ENCODE measurements around the gene PTOV1.

Gene PTOV1

DNA sequence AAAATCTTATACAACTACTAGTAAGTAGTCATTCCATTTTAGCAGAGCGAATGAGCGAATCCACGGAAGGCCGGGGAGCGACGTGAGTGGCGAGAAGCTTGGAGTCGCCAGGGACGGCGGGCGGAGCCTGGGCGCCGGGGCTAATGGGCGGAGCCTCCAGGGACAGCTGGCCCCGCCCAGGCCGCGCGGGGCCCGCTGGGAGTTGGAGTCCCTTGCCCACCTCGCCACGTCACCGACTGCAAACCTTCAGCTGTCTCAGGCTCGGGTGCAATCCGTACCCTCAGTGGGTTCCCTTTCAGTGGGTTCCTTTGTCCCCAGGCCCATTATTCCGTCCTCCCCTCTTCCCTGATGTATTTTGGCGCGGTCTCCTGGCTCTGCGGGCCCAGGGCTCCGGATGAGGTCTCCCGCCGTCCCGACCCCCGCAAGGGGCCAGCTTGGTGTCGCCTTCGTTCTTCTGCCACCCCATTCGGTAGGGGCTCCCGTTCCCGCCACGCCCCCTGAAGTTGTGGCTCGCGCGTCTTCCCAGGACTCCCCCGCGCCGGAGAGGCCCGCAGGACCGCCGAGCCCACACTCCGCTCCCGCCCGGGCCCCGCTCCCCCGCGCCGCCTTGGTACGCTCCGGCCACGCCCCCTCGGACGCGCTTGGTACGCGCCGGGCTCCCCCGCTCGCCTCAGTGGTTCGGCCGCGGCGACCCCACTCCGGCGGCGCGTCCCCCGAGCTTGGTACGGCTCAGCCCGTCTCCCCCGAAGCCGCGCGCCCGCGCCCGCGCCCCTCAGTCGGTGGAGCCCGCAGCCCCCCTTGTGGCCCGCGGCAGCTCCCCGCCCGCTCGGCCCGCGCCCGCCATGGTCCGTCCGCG is at the start of gene PTOV1:
PTOV1 (plus strand) TSS at position 673 of the 856 bp plus-strand sequence.
- peak; percentile 67 to 96 (median 91) for DNase-seq

DNA sequence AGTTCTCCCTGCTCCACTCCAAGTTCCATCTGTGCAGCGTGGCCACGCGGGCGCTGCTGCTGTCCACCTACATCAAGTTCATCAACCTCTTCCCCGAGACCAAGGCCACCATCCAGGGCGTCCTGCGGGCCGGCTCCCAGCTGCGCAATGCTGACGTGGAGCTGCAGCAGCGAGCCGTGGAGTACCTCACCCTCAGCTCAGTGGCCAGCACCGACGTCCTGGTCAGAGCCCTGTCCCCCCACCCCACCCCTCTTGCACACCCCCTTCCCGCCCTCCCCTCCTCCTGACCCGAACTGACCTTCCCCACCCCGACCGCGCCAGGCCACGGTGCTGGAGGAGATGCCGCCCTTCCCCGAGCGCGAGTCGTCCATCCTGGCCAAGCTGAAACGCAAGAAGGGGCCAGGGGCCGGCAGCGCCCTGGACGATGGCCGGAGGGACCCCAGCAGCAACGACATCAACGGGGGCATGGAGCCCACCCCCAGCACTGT is 49.5 kb upstream of the PTOV1 start:
- DNase-seq = no peak

DNA sequence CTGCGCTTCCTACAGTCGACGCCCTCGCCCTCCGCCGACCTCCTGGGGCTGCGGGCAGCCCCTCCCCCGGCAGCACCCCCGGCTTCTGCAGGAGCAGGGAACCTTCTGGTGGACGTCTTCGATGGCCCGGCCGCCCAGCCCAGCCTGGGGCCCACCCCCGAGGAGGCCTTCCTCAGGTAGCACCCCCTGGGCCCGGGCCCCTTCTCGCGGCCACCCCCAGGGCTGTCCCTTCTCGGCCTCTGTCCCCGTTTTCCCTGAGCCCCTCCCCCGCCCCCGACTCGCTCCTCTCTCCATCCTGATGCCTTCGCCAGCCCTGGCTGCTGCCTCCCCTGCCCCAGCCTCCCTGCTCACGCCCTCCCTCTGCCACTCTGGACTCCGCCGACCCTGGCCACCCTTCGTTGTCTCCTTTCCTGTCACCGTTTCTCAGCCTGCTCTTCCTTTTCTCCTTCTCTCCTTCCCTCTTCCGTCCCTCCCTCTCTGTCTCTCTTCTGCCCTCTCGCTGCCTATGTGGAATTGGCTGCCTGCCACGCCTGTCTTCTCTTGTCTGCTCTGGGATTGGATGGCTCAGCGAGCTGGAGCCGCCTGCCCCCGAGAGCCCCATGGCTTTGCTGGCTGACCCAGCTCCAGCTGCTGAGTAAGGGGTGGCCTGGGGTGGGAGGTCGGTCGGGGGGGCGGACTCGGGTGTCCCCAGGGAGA is 48.8 kb upstream of the PTOV1 start:
- DNase-seq = peak; percentile 49 to 96 (median 85)

DNA sequence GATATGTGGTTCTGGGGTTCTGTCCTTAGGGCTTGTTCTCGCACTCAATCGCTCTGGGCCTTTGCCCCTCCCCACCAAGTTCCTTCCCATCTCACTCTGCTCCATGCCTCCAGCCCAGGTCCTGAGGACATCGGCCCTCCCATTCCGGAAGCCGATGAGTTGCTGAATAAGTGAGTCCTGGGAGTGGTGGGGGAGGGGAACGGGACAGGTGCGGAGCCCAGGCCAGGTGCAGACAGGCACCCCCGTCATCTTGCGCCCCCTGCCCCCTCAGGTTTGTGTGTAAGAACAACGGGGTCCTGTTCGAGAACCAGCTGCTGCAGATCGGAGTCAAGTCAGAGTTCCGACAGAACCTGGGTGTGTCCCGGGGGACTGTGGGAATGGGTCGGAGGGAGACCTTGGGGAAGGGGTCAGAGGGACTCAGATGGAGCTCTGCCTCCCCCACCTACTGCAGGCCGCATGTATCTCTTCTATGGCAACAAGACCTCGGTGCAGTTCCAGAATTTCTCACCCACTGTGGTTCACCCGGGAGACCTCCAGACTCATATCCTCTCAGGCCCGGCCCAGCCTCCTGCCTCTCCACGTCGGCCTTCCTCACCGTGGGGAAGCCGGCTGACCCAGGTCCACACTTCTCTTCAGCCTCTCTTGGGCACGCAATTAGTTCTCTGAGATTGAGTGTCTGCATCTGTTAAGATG is 48.0 kb upstream of the PTOV1 start:
- DNase-seq = no peak

DNA sequence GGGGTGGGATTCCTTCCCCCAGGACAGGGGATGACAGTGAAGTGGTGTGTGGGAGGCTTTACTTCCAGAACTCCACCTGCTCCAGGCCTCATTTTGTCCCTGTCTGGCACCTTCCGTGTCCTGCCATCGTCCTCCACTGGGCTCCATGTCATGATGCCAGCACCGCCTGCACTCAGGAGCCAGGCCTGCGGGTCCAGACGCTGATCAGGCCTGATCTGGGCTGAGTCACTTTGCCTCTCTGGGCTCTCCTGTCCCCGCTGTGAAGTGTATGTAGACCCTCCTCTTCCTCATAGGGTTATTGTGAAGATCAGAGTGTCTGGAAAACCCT is 47.5 kb upstream of the PTOV1 start:
- no peak for DNase-seq

DNA sequence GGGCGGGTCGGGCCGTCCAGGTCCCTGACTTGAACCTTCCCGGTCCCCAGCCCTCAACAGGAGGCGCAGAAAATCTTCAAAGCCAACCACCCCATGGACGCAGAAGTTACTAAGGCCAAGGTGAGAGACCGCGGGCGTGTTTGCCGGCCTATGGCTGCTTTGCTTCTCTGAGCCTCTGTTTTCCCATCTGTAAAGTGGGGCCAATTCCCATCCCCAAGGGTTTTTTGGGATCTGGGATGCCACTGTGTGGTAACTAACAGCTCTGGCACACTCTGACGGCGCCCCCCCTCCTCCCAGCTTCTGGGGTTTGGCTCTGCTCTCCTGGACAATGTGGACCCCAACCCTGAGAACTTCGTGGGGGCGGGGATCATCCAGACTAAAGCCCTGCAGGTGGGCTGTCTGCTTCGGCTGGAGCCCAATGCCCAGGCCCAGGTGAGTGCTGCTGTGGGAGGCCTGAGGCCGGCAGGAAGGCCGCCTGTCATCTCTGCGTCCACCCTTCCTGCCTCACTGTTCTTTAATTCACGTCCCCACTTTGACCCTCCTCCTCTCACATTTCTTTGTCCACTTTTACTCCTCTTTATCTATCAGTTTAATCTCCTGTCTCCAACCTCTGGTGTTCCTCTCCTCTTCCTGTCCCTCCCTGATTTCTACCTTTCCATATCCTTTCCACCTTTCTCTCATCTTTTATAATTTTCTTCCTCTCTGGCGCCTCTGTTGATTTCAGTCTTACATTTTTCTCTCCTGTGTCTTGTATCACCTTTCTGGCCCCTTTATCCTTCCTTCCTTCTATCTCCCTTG is 44.9 kb upstream of the PTOV1 start:
- DNase-seq = no peak

DNA sequence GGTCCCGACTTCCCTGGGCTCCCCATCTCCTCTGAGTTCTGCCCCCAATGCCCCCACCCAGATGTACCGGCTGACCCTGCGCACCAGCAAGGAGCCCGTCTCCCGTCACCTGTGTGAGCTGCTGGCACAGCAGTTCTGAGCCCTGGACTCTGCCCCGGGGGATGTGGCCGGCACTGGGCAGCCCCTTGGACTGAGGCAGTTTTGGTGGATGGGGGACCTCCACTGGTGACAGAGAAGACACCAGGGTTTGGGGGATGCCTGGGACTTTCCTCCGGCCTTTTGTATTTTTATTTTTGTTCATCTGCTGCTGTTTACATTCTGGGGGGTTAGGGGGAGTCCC is 44.4 kb upstream of the PTOV1 start:
- DNase-seq = no peak

DNA sequence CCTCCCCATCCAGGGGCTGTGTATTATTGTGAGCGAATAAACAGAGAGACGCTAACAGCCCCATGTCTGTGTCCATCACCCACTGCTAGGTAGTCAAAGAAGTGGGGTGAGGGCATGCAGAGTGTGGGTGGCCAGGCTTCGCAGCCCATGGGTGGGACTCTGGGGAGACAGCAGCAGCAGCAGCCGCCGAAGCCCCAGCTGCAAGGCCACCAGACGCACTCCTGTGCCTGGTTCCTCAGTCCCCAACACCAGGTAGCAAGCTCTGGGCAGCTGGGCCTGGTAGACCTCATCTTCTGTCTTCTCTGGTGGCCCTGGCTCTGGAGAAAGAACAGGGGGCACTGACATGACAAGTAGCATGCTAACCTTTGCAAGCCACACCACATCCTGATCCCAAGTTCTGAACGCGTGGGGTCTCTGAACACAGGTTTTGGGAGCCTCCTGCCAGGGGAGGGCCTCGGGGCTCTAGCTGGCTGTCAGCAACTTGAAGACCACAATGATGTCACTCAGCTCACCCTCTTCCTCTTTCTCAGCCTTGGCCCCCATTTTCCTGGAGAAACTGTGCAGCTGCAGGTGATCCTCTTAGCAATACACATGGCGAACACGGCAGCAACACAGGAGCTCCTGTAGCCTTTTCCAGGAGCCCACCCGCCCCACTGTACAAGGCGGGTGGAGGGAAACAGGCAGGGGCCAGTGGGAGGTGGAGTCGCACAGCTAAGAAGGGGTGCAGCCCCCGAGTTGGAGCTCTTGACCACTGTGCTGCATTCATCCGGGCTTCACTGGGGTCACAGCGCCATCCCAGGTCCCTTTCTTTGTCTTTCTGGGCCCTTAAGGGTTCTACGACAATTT is 43.7 kb upstream of the PTOV1 start:
- no peak for DNase-seq

DNA sequence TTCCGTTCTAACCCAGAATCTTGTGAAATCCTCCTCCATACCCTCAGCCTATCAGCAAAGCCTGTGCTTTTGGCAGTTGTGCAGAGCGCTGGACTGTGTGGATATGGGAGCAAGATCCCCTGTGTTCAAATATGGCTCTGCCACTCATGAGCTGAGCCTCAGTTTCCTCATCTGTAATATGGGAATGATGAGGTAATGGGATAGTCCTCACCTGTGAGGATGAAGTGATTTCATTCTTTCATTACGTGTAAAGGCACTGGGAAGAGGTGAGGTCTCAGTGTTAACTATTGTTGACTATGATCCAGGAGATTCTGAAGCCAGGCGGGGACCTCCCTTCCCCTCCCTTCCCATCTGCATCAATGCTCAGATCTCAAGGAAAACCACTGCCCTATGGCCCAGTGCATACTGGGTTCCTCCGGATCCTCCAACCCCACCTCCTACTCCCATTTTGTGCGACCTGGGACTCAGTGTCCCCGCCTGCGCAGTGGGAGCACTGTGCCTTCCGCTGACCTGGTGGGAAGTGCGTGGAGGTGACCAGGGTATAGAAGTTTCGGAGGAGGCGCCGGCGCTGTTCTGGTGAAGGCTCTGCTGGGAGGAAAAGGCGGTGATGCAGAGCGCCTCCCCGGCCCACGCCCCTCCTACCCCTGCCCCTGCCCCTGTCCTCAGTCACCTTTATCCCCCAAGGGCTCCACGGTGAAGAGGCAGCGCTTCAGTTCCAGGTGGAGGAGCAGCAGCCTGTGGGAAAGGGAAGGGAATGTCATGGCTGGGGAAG is 42.9 kb upstream of the PTOV1 start:
- DNase-seq = no peak

DNA sequence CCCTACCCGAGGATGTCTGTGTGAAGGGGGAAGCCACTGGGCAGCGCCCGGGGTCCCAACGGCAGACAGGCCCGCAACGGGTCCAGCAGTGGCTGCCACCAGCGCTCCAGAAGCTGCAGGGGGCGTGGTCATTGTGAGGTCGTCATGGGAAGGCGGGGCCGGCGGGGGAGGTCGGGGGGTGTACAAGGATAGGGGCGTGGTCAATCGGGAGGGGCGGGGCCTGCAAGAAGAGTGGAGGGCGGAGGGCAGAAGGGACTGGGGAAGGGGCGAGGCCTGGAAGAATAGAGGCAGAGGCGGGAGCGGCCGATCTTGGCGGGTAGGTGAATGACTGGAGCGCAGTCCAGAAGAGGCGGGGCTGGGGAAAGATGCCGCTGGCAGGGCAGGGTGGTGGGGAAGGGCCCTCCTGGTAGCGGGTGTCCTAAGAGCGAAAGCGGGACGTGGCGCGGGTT is 42.2 kb upstream of the PTOV1 start:
- peak in 57 of 58 donors; percentile 16 to 93 (median 79) for DNase-seq

DNA sequence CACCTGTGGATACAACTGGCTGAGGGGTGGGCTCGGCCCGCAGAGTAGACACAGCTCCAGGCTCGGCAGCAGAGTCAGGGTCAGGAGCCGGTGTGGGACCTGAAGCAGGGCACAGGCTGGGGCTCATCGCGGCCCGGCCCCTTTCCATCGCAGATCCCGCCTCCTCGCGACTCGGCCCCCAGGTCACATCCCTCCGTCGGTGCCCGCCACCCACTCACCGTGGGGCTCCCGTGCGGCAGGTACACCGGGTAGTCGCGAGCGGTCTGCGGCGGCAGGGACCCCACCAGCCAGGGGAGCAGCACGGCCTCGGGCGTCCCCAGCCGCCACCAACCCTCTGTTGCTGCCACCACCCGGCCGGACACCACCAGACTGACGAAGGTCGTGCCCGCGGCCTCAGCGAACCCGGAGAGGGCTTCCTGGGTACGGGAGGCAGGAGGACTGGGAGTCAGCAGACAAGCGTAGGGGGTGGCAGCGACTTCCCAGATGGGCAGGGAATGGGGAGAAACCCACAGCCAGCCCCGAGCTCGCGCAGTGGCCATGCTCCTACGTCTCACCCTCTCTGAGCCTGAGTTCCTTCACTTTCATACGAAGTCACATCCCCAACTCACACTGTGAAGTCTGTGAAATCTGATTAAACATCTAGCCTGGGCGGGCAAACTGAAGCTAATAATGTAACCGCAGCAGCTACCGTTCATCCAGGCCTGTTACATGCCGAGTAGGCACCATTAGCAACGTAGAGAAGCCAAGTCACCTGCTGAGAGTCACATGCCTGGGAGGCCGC is 41.6 kb upstream of the PTOV1 start:
- DNase-seq = peak in 48 of 58 donors; percentile 8 to 79 (median 44)

DNA sequence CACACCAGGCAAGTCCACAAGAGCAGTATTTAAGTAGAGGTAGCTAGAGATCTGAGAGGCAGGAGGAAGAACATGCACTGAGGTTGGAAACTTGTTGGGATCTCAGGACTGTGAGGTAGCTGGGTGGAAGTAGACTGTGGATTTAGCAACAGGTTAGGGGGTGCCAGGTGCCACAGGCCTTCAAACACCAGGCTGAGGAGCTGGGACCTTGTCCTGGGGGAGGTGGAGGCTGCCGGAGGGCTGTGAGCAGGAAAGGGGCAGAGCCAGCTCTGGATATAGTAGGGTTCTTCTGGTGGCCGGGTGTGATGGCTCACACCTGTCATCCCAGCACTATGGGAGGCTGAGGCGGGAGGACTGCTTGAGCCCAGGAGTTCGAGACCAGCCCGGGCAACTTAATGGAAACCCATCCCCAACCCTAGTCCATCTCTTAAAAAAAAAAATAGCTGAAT is 41.0 kb upstream of the PTOV1 start:
- no peak for DNase-seq

DNA sequence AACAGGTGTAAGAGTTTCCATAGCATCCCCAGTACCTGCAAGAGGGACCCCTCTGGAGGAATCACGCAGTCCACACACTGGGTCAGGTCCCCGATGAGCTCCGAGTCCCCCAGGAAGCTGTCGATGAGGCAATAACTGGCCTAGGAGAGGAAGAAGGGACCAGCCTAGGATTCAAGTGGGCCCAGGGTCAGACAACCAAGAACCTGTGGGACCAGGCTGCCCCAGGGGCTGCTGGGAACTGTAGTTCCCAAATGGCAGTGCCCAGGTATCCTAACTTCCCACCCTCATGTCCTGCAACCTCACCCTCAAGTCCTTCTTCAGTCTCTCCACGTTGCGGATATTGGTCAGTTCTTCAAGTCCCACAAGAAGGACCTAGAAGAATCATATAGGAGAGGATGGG is 39.6 kb upstream of the PTOV1 start:
- no peak for DNase-seq

DNA sequence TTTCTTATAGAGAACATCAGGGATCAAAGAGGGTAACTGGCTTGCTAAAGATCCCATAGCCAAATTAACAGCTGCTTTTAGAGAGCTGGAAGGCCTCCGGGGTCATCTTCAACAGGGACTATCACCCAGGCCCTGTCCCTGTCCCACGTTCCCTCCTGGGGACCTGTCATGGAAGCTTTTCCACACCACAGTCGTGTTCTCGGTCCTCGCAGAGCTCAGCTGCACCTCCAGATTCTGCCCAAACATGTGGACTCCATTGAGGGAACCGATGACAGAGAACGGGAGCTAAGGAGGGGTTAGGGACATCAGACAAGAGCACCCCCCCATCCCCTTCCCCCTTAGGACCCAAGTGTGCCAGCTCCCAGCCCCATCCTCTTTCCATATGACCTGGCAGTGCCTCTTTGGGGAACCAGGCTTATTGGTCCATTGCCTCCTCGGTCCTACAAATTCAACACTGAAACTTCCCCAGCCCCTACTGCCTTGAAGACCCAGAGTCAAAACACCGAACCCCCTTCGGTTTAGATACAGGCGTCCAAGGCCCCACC is 38.4 kb upstream of the PTOV1 start:
- no peak for DNase-seq

DNA sequence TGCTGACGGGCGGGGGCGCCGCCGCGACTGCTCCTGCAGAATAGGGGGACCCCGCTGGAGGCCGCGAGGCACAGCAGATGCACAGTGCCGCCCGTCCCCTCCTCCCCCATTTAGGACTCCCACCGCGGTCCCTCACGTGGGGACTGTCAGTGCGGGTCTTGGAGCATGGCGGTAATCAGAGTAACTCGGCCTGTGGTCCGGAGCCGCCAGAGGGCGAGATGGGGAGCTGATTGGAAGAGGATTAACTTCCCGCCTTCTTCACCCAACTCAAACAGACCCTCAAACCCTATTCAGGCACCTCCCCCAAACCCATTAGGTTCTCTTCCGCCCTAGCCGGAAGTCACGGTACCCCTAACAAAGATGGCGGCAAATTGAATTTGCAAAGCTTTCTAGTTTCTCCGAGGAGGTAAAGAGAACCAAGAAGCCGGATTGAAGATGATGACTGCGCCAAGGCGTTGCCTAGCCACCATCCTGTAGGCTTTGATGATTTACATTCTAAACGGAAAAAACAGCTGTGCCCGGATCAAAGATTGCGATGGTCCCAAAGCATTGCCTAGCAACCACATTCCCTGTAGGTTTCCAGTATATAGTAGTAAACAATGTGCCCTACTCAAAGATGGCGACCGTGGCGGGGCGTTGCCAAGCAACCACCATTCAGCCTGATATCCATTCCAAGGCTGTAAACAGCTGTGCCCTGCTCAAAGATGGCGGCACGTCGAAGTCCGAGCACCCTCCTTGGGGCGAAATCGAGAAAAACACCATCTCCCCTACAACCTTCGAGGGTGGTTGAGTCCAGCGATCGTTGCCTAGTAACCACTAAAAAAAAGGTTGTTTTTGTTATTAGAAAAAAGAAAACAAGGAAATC is 37.7 kb upstream of the PTOV1 start, which contains the start of gene FUZ:
FUZ (minus strand) TSS at position 296 of the 865 bp plus-strand sequence; CDS start at position 110, 186 bp downstream.
- peak; percentile 65 to 99 (median 96) for DNase-seq

DNA sequence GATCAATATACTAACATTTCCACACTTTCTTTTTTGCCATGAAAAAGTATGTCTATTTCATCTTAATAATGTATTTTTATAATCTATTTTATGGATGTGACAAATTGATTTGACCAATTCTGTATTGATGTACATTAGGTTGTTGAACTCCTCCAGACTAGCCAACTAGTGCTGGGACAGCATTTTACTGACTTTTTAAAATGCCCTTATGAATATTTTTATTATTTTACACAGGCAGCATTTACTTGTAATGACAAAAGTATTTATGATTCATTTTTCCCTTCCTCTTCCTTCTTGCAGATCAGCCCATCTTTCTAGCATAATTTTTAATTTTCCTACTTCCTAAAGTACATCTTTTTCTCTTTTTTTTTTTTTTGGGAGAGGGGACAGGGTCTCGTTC is 36.9 kb upstream of the PTOV1 start:
- no peak for DNase-seq

DNA sequence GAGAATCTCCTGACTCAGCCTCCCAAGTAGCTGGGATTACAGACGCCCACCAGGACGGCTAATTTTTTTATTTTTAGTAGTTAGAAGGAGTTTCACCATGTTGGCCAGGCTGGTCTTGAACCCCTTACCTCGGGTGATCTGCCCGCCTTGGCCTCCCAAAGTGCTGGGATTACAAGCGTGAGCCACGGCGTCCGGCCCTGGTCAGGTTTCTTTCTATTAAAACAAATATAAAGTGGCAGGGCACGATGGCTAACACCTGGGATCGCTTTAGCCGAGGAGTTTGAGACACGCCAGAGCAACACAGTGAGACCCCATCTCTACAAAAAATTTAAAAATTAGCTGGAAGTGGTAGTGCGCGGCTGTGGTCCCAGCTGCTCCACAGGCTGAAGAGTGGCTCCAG is 34.4 kb upstream of the PTOV1 start:
- no peak for DNase-seq

Data from anterior cingulate cortex (tissue), 58 donors.